ENCODE data around the gene NABP2. TPM values are rescaled to one million over a fixed set of nuclear protein-coding genes. Genes with fewer than 3 reads are reported as not detected.

NABP2 gene
- total RNA-seq (2013; cell fraction: nucleolus; rRNA removed), result 4.7 and 6.7 TPM in 2 replicates
- total RNA-seq (2014; rRNA removed) (63.6 and 65.6 TPM in 2 replicates), total RNA-seq (2014; rRNA removed; fragmentation: Illumina TruSeq; extraction: Trizol) (54.1 and 58.2 TPM in 2 replicates), total RNA-seq (2021) (45.8 and 51.3 TPM in 2 replicates), polyA plus RNA-seq (2011; rRNA removed) (66.2 and 82.2 TPM in 2 replicates), polyA plus RNA-seq (2014; fragmentation: Illumina TruSeq; extraction: Trizol) (39.3 and 53.8 TPM in 2 replicates), polyA plus RNA-seq (2014; fragmentation: Nextera tagmentation; extraction: Ambion mirVana) (10 to 100 TPM; 20.7 to 29.5 TPM), polyA plus RNA-seq (2014; rRNA removed) (76.4 and 81.7 TPM in 2 replicates), polyA plus RNA-seq (2016; fragmentation: Nextera tagmentation; extraction: Ambion mirVana) (10 to 100 TPM; 90.9 to 97.9 TPM), polyA minus RNA-seq (2011; rRNA and poly(A)+ RNA removed) (35.5 and 37.7 TPM in 2 replicates), Bru-seq, nascent RNA (percentile 67 among the genes with signal in this experiment), BruChase-seq, experiment 1, labeled RNA remaining after a 6-hour chase (percentile 76 among the genes with signal in this experiment), BruChase-seq, experiment 2, labeled RNA remaining after a 2-hour chase (percentile 69 among the genes with signal in this experiment)
- 20.2 TPM for polyA plus RNA-seq (2011; ENCODE audit: low read depth)
- 101 and 104 TPM in 2 replicates for polyA plus RNA-seq (2011; cell fraction: cytosol; rRNA removed)
- polyA plus RNA-seq (2011; cell fraction: nucleus; rRNA removed), result 16.4 and 21.1 TPM in 2 replicates
- 34.9 and 37.2 TPM in 2 replicates for polyA plus RNA-seq (2012)
- polyA minus RNA-seq (2011; cell fraction: cytosol; rRNA and poly(A)+ RNA removed), result 10.5 and 12.6 TPM in 2 replicates
- 4.5 and 11.0 TPM in 2 replicates for polyA minus RNA-seq (2011; cell fraction: nucleus; rRNA and poly(A)+ RNA removed)
- long read RNA-seq, experiment 1, transcript NABP2-201 (7 exons, 1,417 nt), result major isoform, 51 of 62 reads
- long read RNA-seq, experiment 1, partial matches to known transcripts, result 1 of 62 reads
- long read RNA-seq, experiment 1, other reads (novel, unspliced or antisense), result 5 of 62 reads
- long read RNA-seq, experiment 2, transcript NABP2-201 (7 exons, 1,417 nt), result major isoform, 36 of 49 reads
- long read RNA-seq, experiment 2, partial matches to known transcripts, result 1 of 49 reads
- long read RNA-seq, experiment 2, other reads (novel, unspliced or antisense), result 6 of 49 reads

- no peaks in the 10 kb centered on the region for H4K20me1 ChIP-seq (ENCODE audit: control insufficient read depth, insufficient read depth)
- H3K4me2 ChIP-seq (ENCODE audit: control insufficient read depth, insufficient read depth), result peak within 1 kb of the TSS; percentile 97
- H3K4me3 ChIP-seq, result peak within 1 kb of the TSS; percentile 97
- 1% methylated on average over 41 of the region's 41 CpGs for WGBS (ENCODE audit: insufficient coverage, insufficient replicate concordance, low lambda C conversion rate, missing lambda C conversion rate)
- in situ Hi-C loops (cut with MboI), result no loop called here
- ChIA-PET SMC1A (ENCODE audit: uncharacterized antibody, unreplicated experiment) (interaction anchor here (3.1 kb wide), 1 partner anchor 30 kb away, joined by 9 read pairs; no protein-coding TSS in a partner anchor), RAD21 (ENCODE audit: unreplicated experiment) (interaction anchor here (0.7 kb wide), 1 partner anchor 18 kb away, joined by 3 read pairs; no protein-coding TSS in a partner anchor), CTCF (interaction anchor here (1.0 to 4.2 kb wide), 4 partner anchors 17 to 106 kb away, joined by 3 to 107 read pairs (median 61); partner anchors contain the start of genes SMARCC2 and ZC3H10), POLR2A (interaction anchor here (3.9 to 4.0 kb wide), 2 partner anchors 33 to 106 kb away, joined by 41 to 68 read pairs; partner anchors contain the start of genes RPL41, SMARCC2 and ZC3H10)
- no TSS peak for BruUV-seq (replicated peaks)
- DNase-seq (ENCODE audit: low read depth, low spot score) (peak; percentile 89), ATAC-seq (peak; percentile 90), FAIRE-seq (peak; percentile 97)
- H3K27ac ChIP-seq (ENCODE audit: control insufficient read depth, insufficient read depth), result peak within 1 kb of the TSS; percentile 65
- H3K27me3 ChIP-seq (replicated peaks in 1 of 2; ENCODE audit: control insufficient read depth in 2 of 2, insufficient read depth in 2 of 2, low read length in 1 of 2), result no peaks in the 10 kb centered on the region
- intact Hi-C loops (cut with micrococcal nuclease; ENCODE audit: unreplicated experiment), result loop anchor here (1.0 to 2.0 kb wide), 4 partner anchors 17 to 105 kb away; no protein-coding TSS in a partner anchor
- H3K9me3 ChIP-seq (replicated peaks; ENCODE audit: control insufficient read depth, insufficient read depth, low read length), result no peaks in the 10 kb centered on the region; the same call in 2 of the 3 replicates
- peaks cover 0 to 2% of the 10 kb centered on the region in 2 experiments; a peak in 1 of 4 replicates for H3K36me3 ChIP-seq (ENCODE audit: control insufficient read depth in 2 of 2, insufficient read depth in 2 of 2, low read length in 1 of 2)
- peaks cover 30% of the 10 kb centered on the region for H3K79me2 ChIP-seq (ENCODE audit: control insufficient read depth, insufficient read depth, low read length)
- 0 out of 2 replicates have a peak, but pooled peaks cover 3% of the 10 kb centered on the region for H3K4me1 ChIP-seq (ENCODE audit: control insufficient read depth, insufficient read depth, low read length)
- H2AFZ ChIP-seq (ENCODE audit: control insufficient read depth, low read depth, low read length), result peak within 1 kb of the TSS; percentile 96
- peak within 1 kb of the TSS; percentile 97 for H3K9ac ChIP-seq (ENCODE audit: control insufficient read depth, insufficient read depth, low read length)
- TF ChIP-seq IRF5 (IDR thresholded peaks at IDR 0.05; ENCODE audit: borderline replicate concordance) (no peak), E2F8 (IDR thresholded peaks at IDR 0.05; ENCODE audit: low read depth, partially characterized antibody) (peak; percentile 92), POLR2A (IDR thresholded peaks at IDR 0.05; ENCODE audit: low read depth, low read length) (peak; percentile 78), SMARCA5 (IDR thresholded peaks at IDR 0.05) (peak; percentile 82; the same call in 1 of the 2 replicates), RELA (IDR thresholded peaks at IDR 0.05; ENCODE audit: borderline replicate concordance, partially characterized antibody) (peak; percentile 82), BACH1 (IDR thresholded peaks at IDR 0.05; ENCODE audit: borderline replicate concordance) (no peak), ZBTB33 (IDR thresholded peaks at IDR 0.05) (peak; percentile 42; the same call in 1 of the 2 replicates), BCLAF1 (IDR thresholded peaks at IDR 0.05) (no peak)
Observed at GRCh38 chr12:56224102-56224701, at the start of gene NABP2. Gene NABP2, plus strand, starts transcription at chr12:56224342. Its CDS starts 515 bp downstream, at chr12:56224857.

All from GM12878 (cell line).